ENCODE results near the gene USP17L28.
"Not testable (repeated sequence)": the region's sequence is repeated elsewhere in the genome, so short reads cannot be mapped to it uniquely, and the experiment has no call there.

Gene USP17L28

GRCh38 chr4:9348593-9348992, at the start of gene USP17L28:
Gene USP17L28, plus strand, starts transcription at chr4:9348893. Its CDS starts 0 bp downstream, at chr4:9348893.
- not testable (repeated sequence) for DNase-seq (ENCODE audit: low read depth in 2 of 2)

GRCh38 chr4:9324191-9324590, 24.5 kb upstream of the USP17L28 start:
- not testable (repeated sequence) for DNase-seq (ENCODE audit: low read depth in 2 of 2)

- DNase-seq (ENCODE audit: low read depth in 2 of 2), result not testable (repeated sequence)
Observed at GRCh38 chr4:9324865-9325264, 23.8 kb upstream of the USP17L28 start, which contains the start of gene USP17L24. Gene USP17L24, plus strand, starts transcription at chr4:9325165. Its CDS starts 0 bp downstream, at chr4:9325165.

- DNase-seq (ENCODE audit: low read depth in 2 of 2), result not testable (repeated sequence)
Observed at GRCh38 chr4:9329611-9330010, 19.1 kb upstream of the USP17L28 start, which contains the start of gene USP17L25. Gene USP17L25, plus strand, starts transcription at chr4:9329911. Its CDS starts 0 bp downstream, at chr4:9329911.

GRCh38 chr4:9334358-9334757, 14.3 kb upstream of the USP17L28 start, which contains the start of gene USP17L26:
Gene USP17L26, plus strand, starts transcription at chr4:9334658. Its CDS starts 0 bp downstream, at chr4:9334658.
- not testable (repeated sequence) for DNase-seq (ENCODE audit: low read depth in 2 of 2)

- not testable (repeated sequence) for DNase-seq (ENCODE audit: low read depth in 2 of 2)
Observed at GRCh38 chr4:9339103-9339502, 9.6 kb upstream of the USP17L28 start, which contains the start of gene USP17L5. Gene USP17L5, plus strand, starts transcription at chr4:9339403. Its CDS starts 0 bp downstream, at chr4:9339403.

- DNase-seq (ENCODE audit: low read depth in 2 of 2), result not testable (repeated sequence)
Observed at GRCh38 chr4:9343848-9344247, 4.8 kb upstream of the USP17L28 start, which contains the start of gene USP17L27. Gene USP17L27, plus strand, starts transcription at chr4:9344148. Its CDS starts 0 bp downstream, at chr4:9344148.

GRCh38 chr4:9350866-9351265, 2.2 kb downstream of the USP17L28 start:
- DNase-seq (ENCODE audit: low read depth in 2 of 2), result not testable (repeated sequence)

GRCh38 chr4:9353338-9353737, 4.6 kb downstream of the USP17L28 start, which contains the start of gene USP17L29:
Gene USP17L29, plus strand, starts transcription at chr4:9353638. Its CDS starts 0 bp downstream, at chr4:9353638.
- DNase-seq (ENCODE audit: low read depth in 2 of 2), result not testable (repeated sequence)

GRCh38 chr4:9362829-9363228, 14.1 kb downstream of the USP17L28 start, which contains the start of gene USP17L30:
Gene USP17L30, plus strand, starts transcription at chr4:9363129. Its CDS starts 0 bp downstream, at chr4:9363129.
- DNase-seq (ENCODE audit: low read depth in 2 of 2), result not testable (repeated sequence)

- not testable (repeated sequence) for DNase-seq (ENCODE audit: low read depth in 2 of 2)
Observed at GRCh38 chr4:9379881-9380280, 31.2 kb downstream of the USP17L28 start.

- DNase-seq (ENCODE audit: low read depth in 2 of 2), result not testable (repeated sequence)
Observed at GRCh38 chr4:9381012-9381534, 32.4 kb downstream of the USP17L28 start.

GRCh38 chr4:9384126-9384525, 35.4 kb downstream of the USP17L28 start:
- no peak for DNase-seq (ENCODE audit: low read depth in 2 of 2)

GRCh38 chr4:9389001-9389400, 40.3 kb downstream of the USP17L28 start:
- not testable (repeated sequence) for DNase-seq (ENCODE audit: low read depth in 2 of 2)

Measured in fibroblast of skin of left quadriceps (primary cell).